T-cell (primary cell): ENCODE results near the gene C14orf132. TPM values are rescaled to one million over a fixed set of nuclear protein-coding genes. Genes with fewer than 3 reads are reported as not detected.

ENCODE experiments used
- ATAC-seq, 4 experiments: fragments of 200-7000 bp in 3 of 4; fragments of 150-1000 bp in 1 of 4; cut with Tn5 transposase; replicated peaks in 1 of 4; 1 replicate in 3 of 4; 2 replicates in 1 of 4; pipeline ENCODE4 v1.10.0; 2021; ENCODE audit warnings: moderate library complexity in 3 of 4, mild to moderate bottlenecking in 2 of 4, moderate number of reproducible peaks in 1 of 4
- CTCF ChIA-PET, 2 donors: fragments of 300-600 bp; sonication (Branson Sonifier 250); formaldehyde crosslinking; loops; one replicate each; lab custom pipeline; 2022; ENCODE audit warnings: antibody characterized with exemption in 2 of 2; lab: Charles Lee
- POLR2A ChIA-PET, 2 donors: fragments of 300-600 bp; sonication (Branson Sonifier 250); formaldehyde crosslinking; loops; one replicate each; lab custom pipeline; 2022; ENCODE audit warnings: antibody characterized with exemption in 2 of 2; lab: Charles Lee
- DNase-seq, 35 experiments: peaks; one replicate each; pipeline versions ENCODE4 v3.0.0 to v3.0.0-alpha.2; 2013 to 2023
- H3K27ac ChIP-seq: one replicate; pipeline ENCODE4 v1.5.1; 2013; ENCODE audit warnings: low read length
- H3K27me3 ChIP-seq, 2 experiments: replicated peaks in 1 of 2; 1 replicate in 1 of 2; 2 replicates in 1 of 2; pipeline versions ENCODE4 v1.6.1 to v1.7.0; 2013; ENCODE audit warnings: low read length in 1 of 2, mixed read lengths in 1 of 2; ENCODE audit not compliant: control insufficient read depth in 2 of 2, insufficient read depth in 2 of 2; ENCODE audit errors: extremely low read depth in 1 of 2
- H3K36me3 ChIP-seq, 2 donors: 1 replicate in 1 of 2; 2 replicates in 1 of 2; pipeline versions ENCODE4 v1.6.1 to v1.7.0; 2013; ENCODE audit warnings: low read length in 1 of 2; ENCODE audit not compliant: control insufficient read depth in 2 of 2, insufficient read depth in 1 of 2; ENCODE audit errors: extremely low read depth in 1 of 2
- H3K4me1 ChIP-seq, 2 experiments: 1 replicate in 1 of 2; 2 replicates in 1 of 2; pipeline versions ENCODE4 v1.6.1 to v1.7.0; 2013; ENCODE audit warnings: low read length in 2 of 2, mixed read lengths in 1 of 2; ENCODE audit not compliant: insufficient read depth in 2 of 2, control insufficient read depth in 1 of 2; ENCODE audit errors: extremely low read depth in 1 of 2
- H3K4me3 ChIP-seq, 2 donors: 1 replicate in 1 of 2; 2 replicates in 1 of 2; pipeline versions ENCODE4 v1.5.1 to v1.7.0; 2013; ENCODE audit warnings: mild to moderate bottlenecking in 2 of 2, low read length in 1 of 2, moderate library complexity in 1 of 2; ENCODE audit not compliant: control insufficient read depth in 1 of 2; ENCODE audit errors: extremely low read depth in 1 of 2
- H3K9me3 ChIP-seq: 2 replicates; pipeline ENCODE4 v1.7.0; 2013
- H3K27ac Mint-ChIP-seq, 2 donors: one replicate each; pipeline ENCODE4 v1.8.0; 2020 to 2021; ENCODE audit warnings: mild to moderate bottlenecking in 2 of 2, mixed read lengths in 2 of 2
- H3K27me3 Mint-ChIP-seq, 2 donors: one replicate each; pipeline ENCODE4 v1.8.0; 2021 to 2022; ENCODE audit warnings: mixed read lengths in 2 of 2
- H3K36me3 Mint-ChIP-seq: one replicate; pipeline ENCODE4 v1.8.0; 2021; ENCODE audit warnings: mixed read lengths
- H3K4me1 Mint-ChIP-seq, 3 donors: one replicate each; pipeline ENCODE4 v1.8.0; 2020 to 2022; ENCODE audit warnings: mixed read lengths in 3 of 3, mild to moderate bottlenecking in 1 of 3
- H3K4me3 Mint-ChIP-seq, 3 donors: one replicate each; pipeline ENCODE4 v1.8.0; 2020 to 2022; ENCODE audit warnings: mild to moderate bottlenecking in 3 of 3, mixed read lengths in 3 of 3, moderate library complexity in 3 of 3
- H3K9me3 Mint-ChIP-seq, 3 donors: one replicate each; pipeline ENCODE4 v1.8.0; 2020 to 2022; ENCODE audit warnings: mixed read lengths in 3 of 3
- WGBS: methylation state at CpG from one replicate; pipeline ENCODE4 v1.1.5; 2013; ENCODE audit warnings: missing lambda C conversion rate; ENCODE audit not compliant: insufficient coverage; 5-methylcytosine and 5-hydroxymethylcytosine counted together
- total RNA-seq, 35 experiments: library from RNA in 6 of 35; stranded (reverse) in 6 of 35; fragments of 120-200 nt in 1 of 35; gene quantifications; one replicate each; pipeline versions ENCODE4 v1.2.1 to v1.2.4 and lab custom pipeline; 2013 to 2026

The C14orf132 gene
- total RNA-seq, 5 donors from 2014 or later (not counting 1 experiment from before 2014, with no cell fraction given): 3.5 to 8.4 (median 5.2) TPM

GRCh38 chr14:96138241-96138640 lies 99.1 kb downstream of the C14orf132 start:
- CTCF ChIA-PET: no interaction called here
- no CpG with 5 or more reads among the region's 1 CpG for WGBS
- H3K36me3 ChIP-seq: no peaks in the 10 kb centered on the region
- Mint-ChIP-seq H3K27ac (no peak overlapping the region), H3K36me3 (no peaks in the 10 kb centered on the region), H3K4me1 (no peaks in the 10 kb centered on the region), H3K9me3 (peaks cover 7 to 8% (median 7%) of the 10 kb centered on the region in 3 donors), H3K27me3 (peaks cover 4 to 17% of the 10 kb centered on the region in 2 donors), H3K4me3 (no peak overlapping the region)
- H3K4me3 ChIP-seq: no peak overlapping the region
- H3K4me1 ChIP-seq: no peaks in the 10 kb centered on the region
- no peak for DNase-seq
- H3K27me3 ChIP-seq: peaks cover 0 to 19% of the 10 kb centered on the region in 2 experiments
- ATAC-seq: no peak
- H3K9me3 ChIP-seq: no peaks in the 10 kb centered on the region
- POLR2A ChIA-PET: no interaction called here
- H3K27ac ChIP-seq: no peak overlapping the region

- no peak overlapping the region for H3K4me3 Mint-ChIP-seq
- H3K4me3 ChIP-seq: no peak overlapping the region
- peaks cover 0 to 19% of the 10 kb centered on the region in 2 experiments for H3K27me3 ChIP-seq
- ChIA-PET CTCF (no interaction called here), POLR2A (no interaction called here)
- H3K4me1 Mint-ChIP-seq: no peaks in the 10 kb centered on the region
- ATAC-seq (no peak), DNase-seq (no peak)
- H3K36me3 Mint-ChIP-seq: no peaks in the 10 kb centered on the region
- no peak overlapping the region for H3K27ac Mint-ChIP-seq
- H3K27ac ChIP-seq: no peak overlapping the region
- no peaks in the 10 kb centered on the region for H3K4me1 ChIP-seq
- H3K9me3 Mint-ChIP-seq: peaks cover 7 to 8% (median 7%) of the 10 kb centered on the region in 3 donors
- H3K27me3 Mint-ChIP-seq: peaks cover 4 to 10% of the 10 kb centered on the region in 2 donors
- H3K36me3 ChIP-seq: no peaks in the 10 kb centered on the region
- H3K9me3 ChIP-seq: no peaks in the 10 kb centered on the region
- no CpG with 5 or more reads among the region's 1 CpG for WGBS
Observed at GRCh38 chr14:96139169-96139568, 100.0 kb downstream of the C14orf132 start.

DNA sequence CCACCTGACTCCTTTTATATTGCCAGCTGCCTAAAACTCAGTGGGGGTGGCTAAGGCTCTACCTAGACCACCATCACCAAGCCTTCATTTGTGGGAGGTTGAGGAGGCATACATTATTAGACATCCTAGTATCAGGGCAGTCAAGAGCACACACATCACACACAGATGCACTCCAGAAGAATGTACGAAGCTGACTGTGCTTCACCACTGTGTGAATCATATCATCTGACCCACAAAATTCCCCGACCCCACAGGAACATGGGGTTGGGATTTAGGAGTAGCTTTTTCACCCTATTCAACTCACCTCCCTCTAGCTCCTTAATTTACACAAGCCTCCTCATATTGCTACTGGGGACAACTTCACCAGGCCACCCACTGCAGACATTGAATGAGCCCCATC lies 100.7 kb downstream of the C14orf132 start:
- H3K36me3 ChIP-seq: no peaks in the 10 kb centered on the region
- no peak overlapping the region for H3K27ac Mint-ChIP-seq
- no peaks in the 10 kb centered on the region for H3K4me1 Mint-ChIP-seq
- no peak for ATAC-seq
- CTCF ChIA-PET: no interaction called here
- H3K27me3 Mint-ChIP-seq: peaks cover 4 to 6% of the 10 kb centered on the region in 2 donors
- H3K4me3 Mint-ChIP-seq: no peak overlapping the region
- H3K27ac ChIP-seq: no peak overlapping the region
- H3K4me3 ChIP-seq: no peak overlapping the region
- WGBS: no CpG with 5 or more reads among the region's 2 CpGs
- H3K4me1 ChIP-seq: no peaks in the 10 kb centered on the region
- POLR2A ChIA-PET: no interaction called here
- no peaks in the 10 kb centered on the region for H3K9me3 ChIP-seq
- no peak for DNase-seq
- peaks cover 0 to 19% of the 10 kb centered on the region in 2 experiments for H3K27me3 ChIP-seq
- peaks cover 7 to 8% (median 7%) of the 10 kb centered on the region in 3 donors for H3K9me3 Mint-ChIP-seq
- H3K36me3 Mint-ChIP-seq: no peaks in the 10 kb centered on the region

DNA sequence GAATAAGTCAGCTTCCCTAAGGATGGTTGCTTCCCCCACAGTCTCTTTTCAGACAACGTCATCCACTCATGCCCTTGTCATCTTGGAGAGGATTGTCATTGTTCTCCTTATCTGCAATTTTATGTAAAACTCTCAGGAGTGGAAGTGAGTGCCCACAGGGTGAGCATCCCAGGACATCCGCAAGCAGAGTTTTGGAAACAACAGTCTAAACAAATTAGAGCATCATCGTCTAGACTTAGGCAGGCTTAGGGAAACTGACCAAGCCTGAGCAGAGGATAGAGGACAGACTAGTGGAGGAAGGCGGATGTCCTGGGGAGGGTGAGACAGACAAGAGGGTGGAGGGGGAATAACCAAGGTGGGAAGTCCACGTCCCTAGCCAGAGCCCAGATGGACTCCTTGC lies 101.8 kb downstream of the C14orf132 start:
- no peak for DNase-seq
- POLR2A ChIA-PET: no interaction called here
- Mint-ChIP-seq H3K9me3 (peaks cover 7 to 8% (median 7%) of the 10 kb centered on the region in 3 donors), H3K27me3 (peaks cover 2 to 3% of the 10 kb centered on the region in 2 donors), H3K4me1 (no peaks in the 10 kb centered on the region), H3K4me3 (no peak overlapping the region), H3K36me3 (no peaks in the 10 kb centered on the region), H3K27ac (no peak overlapping the region)
- Histone ChIP-seq H3K9me3 (no peaks in the 10 kb centered on the region), H3K4me3 (no peak overlapping the region), H3K36me3 (no peaks in the 10 kb centered on the region), H3K4me1 (no peaks in the 10 kb centered on the region), H3K27ac (no peak overlapping the region), H3K27me3 (peaks cover 0 to 19% of the 10 kb centered on the region in 2 experiments)
- WGBS: 83% methylated on average over 3 of the region's 5 CpGs
- ATAC-seq: no peak
- CTCF ChIA-PET: no interaction called here

Other genes with a start within 250 kb of the C14orf132 start
- gene TUNAR, start 162.5 kb upstream of the C14orf132 start, total RNA-seq: not detected
- gene BDKRB2, start 165.5 kb downstream of the C14orf132 start, total RNA-seq: under 1 TPM in 2 of 5 donors, not detected in 3; 0.06 to 0.09 TPM
- gene BDKRB1, start 216.8 kb downstream of the C14orf132 start, total RNA-seq: not detected